GM19025 (cell line): ENCODE results near the gene TSPOAP1.

Experiments
- ATAC-seq: cut with Tn5 transposase; IDR thresholded peaks from one replicate; pipeline ENCODE4 v1.9.1; 2021; ENCODE audit warnings: mild to moderate bottlenecking, low read depth, moderate library complexity; ENCODE audit not compliant: unreplicated experiment

The TSPOAP1 gene

DNA sequence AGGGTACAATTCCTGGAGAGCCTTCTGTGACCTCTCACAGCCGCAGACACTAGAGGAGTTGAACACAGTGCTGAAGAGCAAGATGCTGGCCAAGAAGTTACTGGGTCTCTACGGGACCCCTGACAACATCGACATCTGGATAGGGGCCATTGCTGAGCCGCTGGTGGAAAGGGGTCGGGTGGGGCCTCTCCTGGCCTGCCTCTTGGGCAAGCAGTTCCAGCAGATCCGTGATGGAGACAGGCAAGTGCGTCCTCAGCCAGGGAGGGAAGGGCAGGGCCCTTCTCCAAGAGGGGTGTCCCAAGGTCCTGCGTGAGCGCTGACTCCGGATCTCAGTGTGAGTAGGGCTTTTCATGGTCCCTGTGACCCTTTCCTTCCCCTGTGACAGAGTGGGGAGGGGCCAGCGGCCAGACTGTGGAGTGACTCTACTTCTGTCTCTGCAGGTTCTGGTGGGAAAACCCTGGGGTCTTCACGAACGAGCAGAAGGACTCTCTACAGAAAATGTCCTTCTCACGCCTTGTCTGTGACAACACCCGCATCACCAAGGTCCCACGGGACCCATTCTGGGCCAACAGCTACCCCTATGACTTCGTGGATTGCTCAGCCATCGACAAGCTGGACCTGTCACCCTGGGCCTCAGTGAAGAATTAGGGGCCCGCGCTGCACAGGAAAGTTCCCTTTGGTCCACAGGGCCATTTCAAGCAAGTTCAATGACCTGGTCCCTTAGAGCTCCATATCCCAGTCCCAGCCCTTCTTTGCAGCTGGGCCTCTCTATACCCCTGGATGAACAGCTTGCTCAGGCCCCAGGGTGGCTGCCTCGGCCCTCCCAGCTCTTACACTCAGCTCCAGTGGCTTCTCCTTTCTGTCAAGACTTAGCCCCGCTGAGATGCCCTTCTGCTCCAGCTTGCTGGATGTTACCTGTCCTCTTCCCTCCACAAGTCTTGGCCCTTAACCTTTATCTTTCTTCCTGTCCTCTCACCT is 61.0 kb downstream of the TSPOAP1 start:
- no peak for ATAC-seq

DNA sequence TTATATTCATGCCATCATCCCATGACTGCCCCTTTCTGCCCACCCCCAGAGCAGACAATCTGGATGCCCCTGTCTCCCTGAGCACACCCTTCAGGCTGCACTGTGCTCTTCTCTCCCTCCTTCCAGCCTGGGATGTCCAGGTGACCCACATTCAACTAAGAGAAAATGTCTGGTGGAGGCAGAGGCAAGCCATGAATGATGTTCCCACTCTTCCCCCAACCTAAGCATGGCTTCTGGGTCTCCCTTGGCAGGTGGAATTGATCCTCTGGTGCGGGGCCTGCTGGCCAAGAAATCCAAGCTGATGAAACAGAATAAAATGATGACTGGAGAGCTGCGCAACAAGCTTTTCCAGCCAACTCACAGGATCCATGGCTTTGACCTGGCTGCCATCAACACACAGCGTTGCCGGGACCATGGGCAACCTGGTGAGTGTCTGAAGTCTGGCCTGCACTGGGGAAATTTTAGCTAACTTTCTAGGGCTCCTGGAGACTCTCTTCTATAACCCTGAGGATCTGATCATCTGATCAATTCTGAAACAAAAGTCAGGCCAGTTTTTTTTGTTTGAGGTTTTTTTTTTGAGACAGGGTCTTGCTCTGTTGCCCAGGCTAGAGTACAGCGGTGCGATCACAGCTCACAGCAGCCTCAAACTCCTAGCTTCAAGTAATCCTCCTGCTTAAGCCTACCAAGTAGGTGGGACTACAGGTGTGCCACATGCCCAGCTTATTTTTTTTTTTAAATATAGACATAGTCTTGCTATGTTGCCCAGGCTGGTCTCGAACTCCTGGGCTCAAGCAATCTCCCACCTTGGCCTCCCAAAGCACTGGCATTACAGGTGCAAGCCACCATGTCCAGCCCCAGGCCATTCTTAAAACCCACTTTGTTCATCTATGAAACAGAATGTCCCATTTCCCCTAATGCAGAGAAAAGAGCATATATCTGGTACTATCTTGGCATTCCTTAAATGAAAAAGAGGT is 62.4 kb downstream of the TSPOAP1 start:
- ATAC-seq, result no peak

DNA sequence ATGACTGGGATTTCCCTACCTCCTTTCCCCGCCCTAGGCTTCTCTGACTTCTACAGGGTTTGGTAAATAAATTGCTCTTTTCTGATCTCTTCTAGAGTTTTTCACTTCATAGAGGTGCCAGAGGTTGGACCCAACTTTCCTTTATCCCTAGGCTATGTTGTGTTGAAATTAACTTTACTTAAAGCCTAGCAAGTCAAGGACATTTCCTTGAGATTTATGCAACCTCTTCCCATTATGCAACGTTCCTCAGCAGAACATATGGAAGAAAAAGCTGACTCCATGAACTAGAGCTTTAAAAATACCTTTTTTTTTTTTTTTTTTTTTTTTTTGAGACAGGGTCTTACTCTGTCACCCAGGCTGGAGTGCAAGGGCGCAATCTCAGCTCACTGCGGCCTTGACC is 63.3 kb downstream of the TSPOAP1 start:
- no peak for ATAC-seq

DNA sequence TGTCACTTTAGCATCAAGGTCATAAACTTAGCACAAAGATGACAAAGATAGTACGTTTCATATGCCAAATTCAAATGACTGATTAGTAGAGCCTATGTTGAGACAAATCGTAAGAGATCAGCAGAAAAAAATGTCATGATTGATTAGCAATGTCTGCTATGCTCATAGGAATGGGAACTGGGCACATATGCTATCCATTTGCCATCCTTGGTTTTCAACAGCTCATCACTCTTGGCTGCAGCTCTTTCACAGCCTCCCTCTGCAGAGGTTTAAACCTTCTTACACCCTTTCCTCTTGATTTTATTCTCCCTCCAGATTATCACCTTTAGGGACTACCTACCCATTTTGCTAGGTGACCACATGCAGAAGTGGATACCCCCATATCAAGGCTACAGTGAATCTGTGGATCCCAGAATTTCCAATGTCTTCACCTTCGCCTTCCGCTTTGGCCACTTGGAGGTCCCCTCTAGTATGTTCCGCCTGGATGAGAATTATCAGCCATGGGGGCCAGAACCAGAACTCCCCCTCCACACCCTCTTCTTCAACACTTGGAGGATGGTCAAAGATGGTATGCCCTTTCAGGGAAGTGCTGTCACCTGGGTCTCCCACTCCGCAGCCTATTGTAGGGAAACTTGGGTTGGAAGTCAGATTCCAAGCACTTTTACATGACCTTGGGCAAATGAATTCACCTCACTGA is 64.0 kb downstream of the TSPOAP1 start:
- no peak for ATAC-seq

DNA sequence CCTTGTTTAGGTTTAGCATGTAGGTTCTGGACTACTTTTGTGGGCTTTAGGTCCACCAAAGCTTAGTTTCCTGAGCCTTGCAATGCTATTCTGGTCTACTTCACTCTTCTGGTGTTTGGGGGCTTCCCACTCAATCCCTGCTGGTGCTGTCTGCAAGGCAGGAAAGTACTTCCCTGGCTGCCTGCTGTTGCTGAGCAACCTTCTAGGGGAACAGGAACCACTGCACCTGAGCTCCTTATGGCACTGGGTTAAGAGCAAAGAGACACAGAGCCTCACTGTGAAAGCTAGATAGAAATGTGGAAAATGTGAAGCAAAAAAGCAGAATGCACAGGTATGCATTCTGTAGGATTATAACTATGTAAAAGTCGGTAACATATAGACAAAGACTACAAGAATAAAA is 64.8 kb downstream of the TSPOAP1 start:
- ATAC-seq, result no peak

DNA sequence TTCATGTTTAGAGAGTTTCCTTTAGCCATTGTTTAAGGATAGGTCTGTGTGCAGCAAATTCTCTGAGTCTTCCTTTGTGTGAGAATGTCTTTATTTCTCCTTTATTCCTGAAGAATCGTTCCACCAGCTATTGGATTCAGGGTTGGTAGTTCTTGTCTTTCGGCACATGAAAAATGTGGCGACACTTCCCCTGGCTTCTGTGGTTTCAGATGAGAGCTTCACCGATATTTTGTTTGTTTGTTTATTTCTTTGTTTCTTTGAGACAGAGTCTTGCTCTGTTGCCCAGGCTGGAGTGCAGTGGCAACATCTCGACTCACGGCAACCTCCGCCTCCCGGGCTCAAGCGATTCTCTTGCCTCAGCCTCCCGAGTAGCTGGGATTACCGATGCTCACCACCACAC is 66.4 kb downstream of the TSPOAP1 start:
- no peak for ATAC-seq

DNA sequence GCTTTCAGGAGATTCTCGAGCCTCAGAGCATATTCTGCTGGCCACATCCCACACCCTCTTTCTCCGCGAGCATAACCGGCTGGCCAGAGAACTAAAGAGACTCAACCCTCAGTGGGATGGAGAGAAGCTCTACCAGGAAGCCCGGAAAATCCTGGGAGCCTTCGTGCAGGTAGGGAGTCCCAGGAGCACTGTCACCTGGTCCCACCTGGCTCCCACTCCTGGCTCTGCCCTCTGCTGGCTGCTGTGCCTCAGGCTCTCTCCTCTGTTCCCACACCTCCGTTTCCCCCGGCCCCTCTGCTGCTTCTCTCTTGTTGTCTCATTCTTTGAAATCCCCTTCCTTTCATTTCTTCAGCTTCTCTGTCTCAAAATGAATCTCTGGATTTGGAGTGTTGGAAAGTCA is 73.8 kb downstream of the TSPOAP1 start:
- ATAC-seq, result no peak

DNA sequence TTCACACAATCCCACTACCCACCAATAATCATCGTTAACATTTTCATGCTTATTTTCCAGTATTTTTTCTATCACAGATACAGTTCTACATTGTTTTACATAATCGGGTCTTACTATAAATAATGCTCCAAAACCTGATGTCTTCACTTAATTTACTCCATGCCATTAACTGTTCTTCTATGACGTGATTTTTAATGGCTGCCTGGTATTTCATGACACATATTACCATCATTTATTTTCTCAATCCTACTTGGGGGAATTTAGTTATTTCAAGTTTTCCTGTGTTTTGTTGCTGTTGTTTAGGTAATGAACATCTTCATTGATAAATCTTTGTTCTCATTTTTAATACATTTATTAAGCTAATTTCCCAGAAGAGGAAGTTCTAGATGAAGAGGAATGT is 75.5 kb downstream of the TSPOAP1 start:
- no peak for ATAC-seq

DNA sequence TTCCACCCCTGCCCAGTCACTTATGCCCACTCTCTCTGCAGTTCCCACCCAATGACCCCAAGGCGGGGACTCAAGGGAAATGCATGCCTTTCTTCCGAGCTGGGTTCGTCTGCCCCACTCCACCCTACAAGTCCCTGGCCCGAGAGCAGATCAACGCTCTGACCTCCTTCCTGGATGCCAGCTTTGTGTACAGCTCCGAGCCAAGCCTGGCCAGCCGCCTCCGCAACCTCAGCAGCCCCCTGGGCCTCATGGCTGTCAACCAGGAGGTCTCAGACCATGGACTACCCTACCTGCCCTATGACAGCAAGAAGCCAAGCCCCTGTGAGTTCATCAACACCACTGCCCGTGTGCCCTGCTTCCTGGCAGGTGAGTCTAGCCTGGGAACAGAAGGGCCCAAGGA is 76.5 kb downstream of the TSPOAP1 start:
- ATAC-seq, result no peak
